Thoracic aorta (tissue), 2 donors: Measurements from ENCODE around the gene TRMT112. TPM values are rescaled to one million over a fixed set of nuclear protein-coding genes. Genes with fewer than 3 reads are reported as not detected.
A peak's percentile ranks its signal among the peaks of the same experiment; 100 is the strongest.

Source experiments
- ATAC-seq: fragments of 150-250 bp; one replicate; pipeline ENCODE4 v1.8.0; 2017; ENCODE audit warnings: low read depth; ENCODE audit not compliant: insufficient number of reproducible peaks, low FRiP score
- DNase-seq: peaks from one replicate; pipeline ENCODE4 v3.0.0-alpha.2; 2020; ENCODE audit warnings: low spot score
- H3K27ac ChIP-seq, 2 donors: fragments of 200-600 bp; sonication (generic); 1 replicate in 1 of 2; 2 replicates in 1 of 2; pipeline ENCODE4 v1.5.1; 2016; ENCODE audit warnings: mild to moderate bottlenecking in 2 of 2, moderate library complexity in 2 of 2
- H3K27me3 ChIP-seq: fragments of 200-600 bp; sonication (generic); replicated peaks from 2 replicates; pipeline ENCODE4 v1.6.0; 2016; ENCODE audit warnings: mild to moderate bottlenecking; ENCODE audit not compliant: insufficient read depth
- H3K36me3 ChIP-seq: fragments of 200-600 bp; sonication (generic); one replicate; pipeline ENCODE4 v1.5.1; 2016
- H3K4me1 ChIP-seq, 2 donors: fragments of 200-600 bp; sonication (generic); 1 replicate in 1 of 2; 2 replicates in 1 of 2; pipeline versions ENCODE4 v1.5.1 to v1.6.0; 2016; ENCODE audit warnings: low read depth in 2 of 2, mild to moderate bottlenecking in 1 of 2; ENCODE audit not compliant: control insufficient read depth in 1 of 2
- H3K4me3 ChIP-seq: fragments of 200-600 bp; sonication (generic); 2 replicates; pipeline ENCODE4 v1.5.1; 2016; ENCODE audit warnings: mild to moderate bottlenecking
- H3K9me3 ChIP-seq: fragments of 200-600 bp; sonication (generic); 2 replicates; pipeline ENCODE4 v1.5.1; 2016
- CTCF ChIP-seq: fragments of 200-600 bp; sonication (generic); IDR thresholded peaks from one replicate; pipeline ENCODE4 v1.5.1; 2019; ENCODE audit warnings: antibody characterized with exemption
- total RNA-seq, 2 donors: library from RNA; depleted of rRNA; stranded (reverse); fragments of >200 nt; gene quantifications; one replicate each; pipeline versions ENCODE4 v1.1.0 to v1.2.3, GENCODE V29; 2016

Gene TRMT112
- total RNA-seq, 2 donors from 2014 or later = 157 to 218 TPM

- peak overlapping the region; percentile 84 to 86 for H3K27ac ChIP-seq
Measured at GRCh38 chr11:64357904-64358535, 40.7 kb upstream of the TRMT112 start.

GRCh38 chr11:64357446-64357845 lies 40.1 kb upstream of the TRMT112 start:
- Histone ChIP-seq H3K4me3 (no peak overlapping the region), H3K4me1 (peaks cover 28 to 40% of the 10 kb centered on the region in 2 donors), H3K36me3 (peaks cover 18% of the 10 kb centered on the region), H3K27me3 (no peaks in the 10 kb centered on the region), H3K9me3 (no peaks in the 10 kb centered on the region), H3K27ac (peak overlapping the region; percentile 84 to 86)
- TF ChIP-seq CTCF = no peak
- DNase-seq (no peak), ATAC-seq (no peak)

More at GRCh38 chr11:64357904-64358535, 40.7 kb upstream of the TRMT112 start:
- Histone ChIP-seq H3K36me3 (peaks cover 23% of the 10 kb centered on the region), H3K9me3 (no peaks in the 10 kb centered on the region), H3K27me3 (no peaks in the 10 kb centered on the region), H3K4me3 (peak overlapping the region; percentile 98), H3K4me1 (peaks cover 28 to 40% of the 10 kb centered on the region in 2 donors)
- TF ChIP-seq CTCF = no peak
- DNase-seq (no peak), ATAC-seq (no peak)

- Histone ChIP-seq H3K36me3 (peaks cover 11% of the 10 kb centered on the region), H3K4me1 (peaks cover 28 to 40% of the 10 kb centered on the region in 2 donors), H3K27ac (no peak overlapping the region), H3K27me3 (no peaks in the 10 kb centered on the region), H3K9me3 (no peaks in the 10 kb centered on the region), H3K4me3 (no peak overlapping the region)
- no peak for TF ChIP-seq CTCF
- no peak for DNase-seq
- ATAC-seq = no peak
Measured at GRCh38 chr11:64356498-64357411, 39.4 kb upstream of the TRMT112 start.

- no peaks in the 10 kb centered on the region for H3K9me3 ChIP-seq
- TF ChIP-seq CTCF = peak; percentile 56
- peaks cover under 1% of the 10 kb centered on the region for H3K36me3 ChIP-seq
- H3K27me3 ChIP-seq = no peaks in the 10 kb centered on the region
- no peak for ATAC-seq
- peak; percentile 51 for DNase-seq
- H3K27ac ChIP-seq = no peak overlapping the region
- H3K4me3 ChIP-seq = peak overlapping the region; percentile 70
- H3K4me1 ChIP-seq = peaks cover 26 to 34% of the 10 kb centered on the region in 2 donors
Measured at GRCh38 chr11:64355078-64355940, 38.0 kb upstream of the TRMT112 start.
